ENCODE data around the gene NT5M. TPM values are rescaled to one million over a fixed set of nuclear protein-coding genes. Genes with fewer than 3 reads are reported as not detected.

NT5M gene
- total RNA-seq, 1 experiment from 2014 or later: 6.6 TPM

DNA sequence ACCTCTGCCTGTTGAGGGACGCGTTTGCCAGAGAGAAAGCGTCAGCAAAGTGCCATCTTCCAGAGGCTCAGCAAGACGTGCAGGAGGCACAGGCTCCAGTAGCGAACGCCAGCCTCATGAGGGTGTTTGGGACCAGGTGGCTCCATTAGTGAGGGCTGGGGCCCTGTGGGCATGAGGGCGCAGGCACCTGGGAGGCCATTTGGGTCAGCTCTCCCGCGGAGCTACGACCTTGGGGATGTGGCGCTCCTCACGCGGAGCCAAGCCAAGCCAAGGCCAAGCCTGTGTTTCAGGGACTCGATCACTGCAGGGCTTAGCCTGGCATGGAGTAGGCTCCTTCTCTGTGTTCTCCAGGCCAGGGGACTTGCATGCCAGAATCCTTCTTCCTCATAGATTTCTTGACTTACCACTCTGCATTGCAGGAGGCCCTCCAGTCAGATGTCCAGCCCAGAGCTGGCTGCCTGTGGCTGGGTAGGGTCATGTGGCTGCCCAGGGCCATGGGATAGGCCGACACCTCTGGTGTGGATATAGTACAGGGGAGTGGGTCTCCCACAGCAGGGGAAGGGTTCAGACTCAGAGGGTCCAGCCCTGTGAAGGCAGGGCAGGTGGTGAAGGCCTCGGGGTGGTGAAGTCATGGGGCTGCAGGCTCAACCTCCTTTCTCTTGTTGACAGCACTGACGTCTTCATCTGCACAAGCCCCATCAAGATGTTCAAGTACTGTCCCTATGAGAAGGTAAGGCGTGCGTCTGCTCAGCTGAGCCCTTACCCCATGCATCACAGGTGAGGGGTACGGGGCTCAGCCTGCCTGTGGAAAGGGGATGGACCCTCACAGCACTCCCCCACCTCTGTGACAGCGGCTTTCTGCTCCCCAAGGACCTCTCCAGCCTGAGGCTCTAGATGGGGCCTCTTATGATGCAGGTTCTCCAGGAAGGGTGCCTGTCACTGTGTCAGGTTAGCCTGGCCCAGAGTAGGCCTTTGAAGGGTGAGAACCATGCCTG, 19.6 kb downstream of the NT5M start:
- Mint-ChIP-seq H3K36me3 (ENCODE audit: insufficient read depth in 1 of 3, low read depth in 3 of 3) (peaks cover 0 to 9% (median 9%) of the 10 kb centered on the region in 3 experiments; a peak in 4 of 7 replicates), H3K9me3 (no peaks in the 10 kb centered on the region), H3K27me3 (ENCODE audit: low read depth) (no peaks in the 10 kb centered on the region), H3K4me1 (no peaks in the 10 kb centered on the region), H3K4me3 (no peak overlapping the region), H3K27ac (no peak overlapping the region; a peak in 1 of 7 replicates)
- Histone ChIP-seq H3K4me1 (ENCODE audit: insufficient read depth, low read length) (no peaks in the 10 kb centered on the region), H3K79me1 (ENCODE audit: insufficient read depth, low read depth, low read length, poor library complexity, severe bottlenecking) (no peaks in the 10 kb centered on the region), H4K91ac (ENCODE audit: insufficient read length, low read depth, low read length) (no peak overlapping the region), H2BK120ac (ENCODE audit: low read depth, low read length, poor library complexity, severe bottlenecking) (no peak overlapping the region), H2BK5ac (ENCODE audit: insufficient read length, low read length) (no peak overlapping the region), H2AFZ (ENCODE audit: low read length) (no peak overlapping the region), H3T11ph (ENCODE audit: low read length) (no peak overlapping the region), H3K27ac (ENCODE audit: insufficient read length, low read depth, low read length) (no peak overlapping the region), H3K23me2 (ENCODE audit: insufficient read length, low read depth, low read length, poor library complexity, severe bottlenecking) (no peaks in the 10 kb centered on the region), H2BK20ac (ENCODE audit: low read depth, low read length, poor library complexity, severe bottlenecking) (no peak overlapping the region), H3K27me3 (ENCODE audit: insufficient read depth, low read length) (no peaks in the 10 kb centered on the region), H3K14ac (ENCODE audit: insufficient read depth, low read length) (no peak overlapping the region), H3K4me2 (ENCODE audit: insufficient read depth, insufficient read length, low read length) (no peak overlapping the region), H3K4ac (ENCODE audit: low read depth, low read length) (no peak overlapping the region), H4K20me1 (ENCODE audit: control insufficient read depth, insufficient read depth, insufficient read length) (no peaks in the 10 kb centered on the region), H3K18ac (ENCODE audit: insufficient read length, low read depth, low read length) (no peak overlapping the region), H2AK5ac (ENCODE audit: insufficient read length, low read length) (no peak overlapping the region), H3K56ac (ENCODE audit: insufficient read length, low read depth, low read length) (no peak overlapping the region), H2BK15ac (ENCODE audit: low read depth, low read length) (no peak overlapping the region), H3K79me2 (ENCODE audit: insufficient read depth, low read length) (no peaks in the 10 kb centered on the region), H3K23ac (ENCODE audit: insufficient read length, low read depth, low read length) (no peak overlapping the region), H3K9me3 (ENCODE audit: control insufficient read depth, low read depth, low read length) (no peaks in the 10 kb centered on the region), H3K9ac (ENCODE audit: extremely low read depth, insufficient read length, low read length) (no peak overlapping the region), H4K8ac (replicated peaks; ENCODE audit: insufficient read length, low read depth, low read length) (no peak overlapping the region), H2BK12ac (ENCODE audit: insufficient read length, low read depth, low read length) (no peak overlapping the region), H4K5ac (ENCODE audit: insufficient read length, low read depth, low read length) (no peak overlapping the region)
- DNase-seq: no peak
- TF ChIP-seq CTCF (conservative IDR thresholded peaks at IDR 0.05): no peak
- WGBS (ENCODE audit: extremely low coverage, insufficient read length, low lambda C conversion rate): no CpG with 5 or more reads among the region's 21 CpGs

Measured in H9 (cell line).